Measurements from ENCODE around the gene SLC13A1. TPM values are rescaled to one million over a fixed set of nuclear protein-coding genes. Genes with fewer than 3 reads are reported as not detected.

The SLC13A1 gene
- total RNA-seq, 1 experiment from 2014 or later, result not detected

GRCh38 chr7:123204206-123204835 lies 4.6 kb upstream of the SLC13A1 start:
- ATAC-seq (no peak), DNase-seq (ENCODE audit: low read depth, low spot score) (no peak)
- H3K27ac ChIP-seq (ENCODE audit: low read depth, low read length), result no peak overlapping the region
- H3K79me2 ChIP-seq (ENCODE audit: insufficient read depth, low read length), result no peaks in the 10 kb centered on the region
- H3K4me3 ChIP-seq (replicated peaks in 1 of 2; ENCODE audit: low read depth in 1 of 2, low read length in 2 of 2), result no peak overlapping the region
- BruUV-seq (replicated peaks), result no TSS peak
- H3K9me2 ChIP-seq (ENCODE audit: insufficient read depth), result no peaks in the 10 kb centered on the region
- H4K20me1 ChIP-seq (ENCODE audit: insufficient read depth), result no peaks in the 10 kb centered on the region
- ChIA-PET CTCF (no interaction called here), RAD21 (ENCODE audit: low non-redundant PET in 1 of 2, low total read pairs in 2 of 2, uncharacterized antibody in 2 of 2, unreplicated experiment in 2 of 2) (no interaction called here), POLR2A (no interaction called here)
- intact Hi-C loops (cut with micrococcal nuclease), result no loop called here
- no peak overlapping the region for H3K4me2 ChIP-seq (ENCODE audit: low read length)
- no peaks in the 10 kb centered on the region for H3K9me3 ChIP-seq (ENCODE audit: control insufficient read depth in 1 of 2, insufficient read depth in 1 of 2, low read depth in 1 of 2, low read length in 2 of 2)
- H3K4me1 ChIP-seq (ENCODE audit: control insufficient read depth in 1 of 2, insufficient read depth in 2 of 2, low read length in 2 of 2), result no peaks in the 10 kb centered on the region
- no peak overlapping the region for H2AFZ ChIP-seq (ENCODE audit: low read depth, low read length, poor library complexity, severe bottlenecking)
- no peaks in the 10 kb centered on the region for H3K27me3 ChIP-seq (ENCODE audit: insufficient read depth, low read length)
- H3K9ac ChIP-seq (ENCODE audit: low read length), result no peak overlapping the region
- TF ChIP-seq POLR2AphosphoS5 (IDR thresholded peaks at IDR 0.05; ENCODE audit: low read depth, low read length), result no peak
- TF ChIP-seq SIN3A (IDR thresholded peaks at IDR 0.05; ENCODE audit: low read depth), result no peak
- TF ChIP-seq, protein P1, sequence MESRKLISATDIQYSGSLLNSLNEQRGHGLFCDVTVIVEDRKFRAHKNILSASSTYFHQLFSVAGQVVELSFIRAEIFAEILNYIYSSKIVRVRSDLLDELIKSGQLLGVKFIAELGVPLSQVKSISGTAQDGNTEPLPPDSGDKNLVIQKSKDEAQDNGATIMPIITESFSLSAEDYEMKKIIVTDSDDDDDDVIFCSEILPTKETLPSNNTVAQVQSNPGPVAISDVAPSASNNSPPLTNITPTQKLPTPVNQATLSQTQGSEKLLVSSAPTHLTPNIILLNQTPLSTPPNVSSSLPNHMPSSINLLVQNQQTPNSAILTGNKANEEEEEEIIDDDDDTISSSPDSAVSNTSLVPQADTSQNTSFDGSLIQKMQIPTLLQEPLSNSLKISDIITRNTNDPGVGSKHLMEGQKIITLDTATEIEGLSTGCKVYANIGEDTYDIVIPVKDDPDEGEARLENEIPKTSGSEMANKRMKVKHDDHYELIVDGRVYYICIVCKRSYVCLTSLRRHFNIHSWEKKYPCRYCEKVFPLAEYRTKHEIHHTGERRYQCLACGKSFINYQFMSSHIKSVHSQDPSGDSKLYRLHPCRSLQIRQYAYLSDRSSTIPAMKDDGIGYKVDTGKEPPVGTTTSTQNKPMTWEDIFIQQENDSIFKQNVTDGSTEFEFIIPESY (IDR thresholded peaks at IDR 0.05; ENCODE audit: extremely low read depth, insufficient replicate concordance, low read length), result no peak
- no peak for TF ChIP-seq ELF1 (IDR thresholded peaks at IDR 0.05; ENCODE audit: borderline replicate concordance, low read depth)
- no peak for TF ChIP-seq SP1 (IDR thresholded peaks at IDR 0.05; ENCODE audit: low read depth)
- no peak for TF ChIP-seq EZH2 (IDR thresholded peaks at IDR 0.05)
- TF ChIP-seq SRF (IDR thresholded peaks at IDR 0.05; ENCODE audit: low read depth), result no peak
- TF ChIP-seq RAD21 (IDR thresholded peaks at IDR 0.05; ENCODE audit: low read depth), result no peak
- TF ChIP-seq YY1 (IDR thresholded peaks at IDR 0.05; ENCODE audit: extremely low read depth, insufficient replicate concordance, low read depth, low read length), result no peak
- no peak for TF ChIP-seq ZNF274 (IDR thresholded peaks at IDR 0.05; ENCODE audit: low read depth, low read length)
- no peak for TF ChIP-seq EZH2phosphoT487 (IDR thresholded peaks at IDR 0.05; ENCODE audit: borderline replicate concordance)
- no peak for TF ChIP-seq CTCF (IDR thresholded peaks at IDR 0.05 in 2 of 3, conservative IDR thresholded peaks at IDR 0.05 in 1 of 3; ENCODE audit: borderline replicate concordance in 1 of 3, insufficient read depth in 1 of 3, low read depth in 2 of 3, low read length in 2 of 3)
- TF ChIP-seq REST (IDR thresholded peaks at IDR 0.05; ENCODE audit: low read depth), result no peak
- no peak for TF ChIP-seq ATF3 (IDR thresholded peaks at IDR 0.05)
- TF ChIP-seq POLR2A (IDR thresholded peaks at IDR 0.05; ENCODE audit: borderline replicate concordance, extremely low read depth, insufficient read depth, insufficient read length), result no peak
- TF ChIP-seq CBX3 (IDR thresholded peaks at IDR 0.05; ENCODE audit: low read depth), result no peak
- no peak for TF ChIP-seq FOSL1 (IDR thresholded peaks at IDR 0.05; ENCODE audit: low read depth)
- TF ChIP-seq EGR1 (IDR thresholded peaks at IDR 0.05; ENCODE audit: low read depth), result no peak
- TF ChIP-seq MAX (IDR thresholded peaks at IDR 0.05), result no peak
- no peaks in the 10 kb centered on the region for H3K36me3 ChIP-seq (ENCODE audit: control insufficient read depth in 1 of 2, insufficient read depth in 2 of 2, low read length in 2 of 2)

All from HCT116 (cell line).